ENCODE data around the gene TTC22.

DNA sequence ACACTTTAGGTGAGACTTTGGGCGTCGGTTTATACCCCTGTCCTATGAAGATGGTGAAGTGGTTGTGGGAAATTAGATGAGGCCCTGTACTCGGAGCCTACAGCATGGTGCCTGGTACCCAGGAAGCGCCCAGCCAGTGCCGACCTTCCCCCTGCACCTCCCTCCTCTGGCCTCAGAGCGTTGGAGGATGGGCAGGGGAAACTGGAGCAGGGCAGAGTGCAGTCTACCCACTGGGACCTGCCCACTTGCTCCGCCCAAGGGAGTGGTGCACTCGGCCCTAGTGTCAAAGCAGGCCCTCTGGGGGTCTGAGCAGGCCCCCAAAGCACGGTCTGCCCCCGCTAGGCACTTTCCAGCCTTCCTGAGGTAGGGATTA is 13.0 kb upstream of the TTC22 start:
- TF ChIP-seq, protein P1, sequence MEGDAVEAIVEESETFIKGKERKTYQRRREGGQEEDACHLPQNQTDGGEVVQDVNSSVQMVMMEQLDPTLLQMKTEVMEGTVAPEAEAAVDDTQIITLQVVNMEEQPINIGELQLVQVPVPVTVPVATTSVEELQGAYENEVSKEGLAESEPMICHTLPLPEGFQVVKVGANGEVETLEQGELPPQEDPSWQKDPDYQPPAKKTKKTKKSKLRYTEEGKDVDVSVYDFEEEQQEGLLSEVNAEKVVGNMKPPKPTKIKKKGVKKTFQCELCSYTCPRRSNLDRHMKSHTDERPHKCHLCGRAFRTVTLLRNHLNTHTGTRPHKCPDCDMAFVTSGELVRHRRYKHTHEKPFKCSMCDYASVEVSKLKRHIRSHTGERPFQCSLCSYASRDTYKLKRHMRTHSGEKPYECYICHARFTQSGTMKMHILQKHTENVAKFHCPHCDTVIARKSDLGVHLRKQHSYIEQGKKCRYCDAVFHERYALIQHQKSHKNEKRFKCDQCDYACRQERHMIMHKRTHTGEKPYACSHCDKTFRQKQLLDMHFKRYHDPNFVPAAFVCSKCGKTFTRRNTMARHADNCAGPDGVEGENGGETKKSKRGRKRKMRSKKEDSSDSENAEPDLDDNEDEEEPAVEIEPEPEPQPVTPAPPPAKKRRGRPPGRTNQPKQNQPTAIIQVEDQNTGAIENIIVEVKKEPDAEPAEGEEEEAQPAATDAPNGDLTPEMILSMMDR (IDR thresholded peaks at IDR 0.05): no peak
- TF ChIP-seq POLR2A (IDR thresholded peaks at IDR 0.05): no peak

Measured in right lobe of liver (tissue), 4 donors.